ENCODE measurements around the gene RBM3. TPM values are rescaled to one million over a fixed set of nuclear protein-coding genes. Genes with fewer than 3 reads are reported as not detected.

RBM3 gene
- polyA plus RNA-seq, 1 of the 3 experiments (the other 2 are of a cell fraction): 183 TPM

- TF ChIP-seq, protein P1, sequence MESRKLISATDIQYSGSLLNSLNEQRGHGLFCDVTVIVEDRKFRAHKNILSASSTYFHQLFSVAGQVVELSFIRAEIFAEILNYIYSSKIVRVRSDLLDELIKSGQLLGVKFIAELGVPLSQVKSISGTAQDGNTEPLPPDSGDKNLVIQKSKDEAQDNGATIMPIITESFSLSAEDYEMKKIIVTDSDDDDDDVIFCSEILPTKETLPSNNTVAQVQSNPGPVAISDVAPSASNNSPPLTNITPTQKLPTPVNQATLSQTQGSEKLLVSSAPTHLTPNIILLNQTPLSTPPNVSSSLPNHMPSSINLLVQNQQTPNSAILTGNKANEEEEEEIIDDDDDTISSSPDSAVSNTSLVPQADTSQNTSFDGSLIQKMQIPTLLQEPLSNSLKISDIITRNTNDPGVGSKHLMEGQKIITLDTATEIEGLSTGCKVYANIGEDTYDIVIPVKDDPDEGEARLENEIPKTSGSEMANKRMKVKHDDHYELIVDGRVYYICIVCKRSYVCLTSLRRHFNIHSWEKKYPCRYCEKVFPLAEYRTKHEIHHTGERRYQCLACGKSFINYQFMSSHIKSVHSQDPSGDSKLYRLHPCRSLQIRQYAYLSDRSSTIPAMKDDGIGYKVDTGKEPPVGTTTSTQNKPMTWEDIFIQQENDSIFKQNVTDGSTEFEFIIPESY (IDR thresholded peaks at IDR 0.05; ENCODE audit: borderline replicate concordance, low read depth): no peak
- TF ChIP-seq TAF1 (IDR thresholded peaks at IDR 0.05; ENCODE audit: borderline replicate concordance, low read depth, low read length): no peak
- no peak for TF ChIP-seq TEAD4 (IDR thresholded peaks at IDR 0.05; ENCODE audit: borderline replicate concordance, insufficient read depth)
- TF ChIP-seq, protein P2, sequence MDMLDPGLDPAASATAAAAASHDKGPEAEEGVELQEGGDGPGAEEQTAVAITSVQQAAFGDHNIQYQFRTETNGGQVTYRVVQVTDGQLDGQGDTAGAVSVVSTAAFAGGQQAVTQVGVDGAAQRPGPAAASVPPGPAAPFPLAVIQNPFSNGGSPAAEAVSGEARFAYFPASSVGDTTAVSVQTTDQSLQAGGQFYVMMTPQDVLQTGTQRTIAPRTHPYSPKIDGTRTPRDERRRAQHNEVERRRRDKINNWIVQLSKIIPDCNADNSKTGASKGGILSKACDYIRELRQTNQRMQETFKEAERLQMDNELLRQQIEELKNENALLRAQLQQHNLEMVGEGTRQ (IDR thresholded peaks at IDR 0.05; ENCODE audit: borderline replicate concordance, low read depth, low read length): no peak
- no peak for TF ChIP-seq RXRA (IDR thresholded peaks at IDR 0.05; ENCODE audit: borderline replicate concordance, low read depth)
- no peak for TF ChIP-seq MEF2A (IDR thresholded peaks at IDR 0.05; ENCODE audit: borderline replicate concordance, low read depth)
- no peak for TF ChIP-seq NRF1 (IDR thresholded peaks at IDR 0.05; ENCODE audit: low read depth, low read length)
- TF ChIP-seq NFIC (IDR thresholded peaks at IDR 0.05; ENCODE audit: borderline replicate concordance): no peak
- no peak for TF ChIP-seq RCOR1 (IDR thresholded peaks at IDR 0.05; ENCODE audit: low read length)
- TF ChIP-seq PBX3 (IDR thresholded peaks at IDR 0.05): no peak
- TF ChIP-seq FOSL2 (IDR thresholded peaks at IDR 0.05; ENCODE audit: borderline replicate concordance, low read depth): no peak
Observed at GRCh38 chrX:48541140-48541814, 33.0 kb upstream of the RBM3 start (continued).

DNA sequence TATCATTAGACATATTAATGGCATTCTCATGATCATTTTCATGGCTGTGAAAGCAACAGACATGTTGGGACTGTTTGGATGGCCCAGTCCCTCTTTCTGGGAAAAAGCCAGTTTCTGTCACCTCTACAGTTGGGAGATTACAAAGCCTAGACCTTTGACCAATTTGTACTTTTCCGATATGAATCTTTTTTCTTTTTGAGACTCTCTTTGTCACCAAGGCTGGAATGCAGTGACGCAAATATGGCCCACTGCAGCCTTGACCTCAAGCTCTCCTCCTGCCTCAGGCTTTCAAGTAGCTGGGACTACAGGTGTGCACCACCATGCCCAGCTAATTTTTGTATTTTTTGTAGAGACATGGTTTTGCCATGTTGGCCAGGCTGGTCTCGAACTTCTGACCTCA lies 25.4 kb upstream of the RBM3 start:
- Histone ChIP-seq H2AFZ (ENCODE audit: low read depth) (no peak overlapping the region), H3K27ac (ENCODE audit: low read depth in 2 of 2, low read length in 1 of 2) (no peak overlapping the region), H3K9me2 (no peaks in the 10 kb centered on the region), H3K27me3 (ENCODE audit: insufficient read depth) (no peaks in the 10 kb centered on the region; the same call in 1 of the 2 replicates), H4K20me1 (ENCODE audit: insufficient read depth) (no peaks in the 10 kb centered on the region), H3F3A (replicated peaks; ENCODE audit: insufficient read depth) (peaks cover 2% of the 10 kb centered on the region), H3K79me2 (ENCODE audit: insufficient read depth) (no peaks in the 10 kb centered on the region), H3K36me3 (replicated peaks in 1 of 2; ENCODE audit: control insufficient read depth in 1 of 2, insufficient read depth in 2 of 2, low read length in 1 of 2) (peaks cover 0 to 2% of the 10 kb centered on the region in 2 experiments), H3K9ac (no peak overlapping the region), H3K4me2 (no peak overlapping the region), H3K9me3 (no peaks in the 10 kb centered on the region), H3K4me3 (ENCODE audit: low read depth in 2 of 2, low read length in 1 of 2) (no peak overlapping the region), H3K4me1 (ENCODE audit: control insufficient read depth in 1 of 2, insufficient read depth in 2 of 2, low read depth in 1 of 2, low read length in 1 of 2) (no peaks in the 10 kb centered on the region)
- WGBS (ENCODE audit: low lambda C conversion rate): 51% methylated on average over 3 of the region's 3 CpGs
- TF ChIP-seq JUND (IDR thresholded peaks at IDR 0.05) (no peak), NFIC (IDR thresholded peaks at IDR 0.05; ENCODE audit: borderline replicate concordance) (no peak), MEF2A (IDR thresholded peaks at IDR 0.05; ENCODE audit: borderline replicate concordance, low read depth) (no peak), USF1 (IDR thresholded peaks at IDR 0.05; ENCODE audit: borderline replicate concordance, low read depth) (no peak), GATA2 (CRISPR knock-in tag; IDR thresholded peaks at IDR 0.05) (no peak), FOXJ3 (CRISPR knock-in tag; IDR thresholded peaks at IDR 0.05) (no peak), TCF12 (IDR thresholded peaks at IDR 0.05) (no peak), RCOR1 (IDR thresholded peaks at IDR 0.05; ENCODE audit: low read length) (no peak), GABPA (IDR thresholded peaks at IDR 0.05; ENCODE audit: low read depth) (no peak), FOXM1 (IDR thresholded peaks at IDR 0.05; ENCODE audit: low read depth) (no peak), CTCF (IDR thresholded peaks at IDR 0.05) (no peak)
- TF ChIP-seq, protein P2 (IDR thresholded peaks at IDR 0.05; ENCODE audit: borderline replicate concordance, low read depth, low read length): no peak
- TF ChIP-seq, protein P3, sequence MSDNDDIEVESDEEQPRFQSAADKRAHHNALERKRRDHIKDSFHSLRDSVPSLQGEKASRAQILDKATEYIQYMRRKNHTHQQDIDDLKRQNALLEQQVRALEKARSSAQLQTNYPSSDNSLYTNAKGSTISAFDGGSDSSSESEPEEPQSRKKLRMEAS (IDR thresholded peaks at IDR 0.05; ENCODE audit: low read depth): no peak
- DNase-seq: no peak
- ChIA-PET POLR2A (no interaction called here), CTCF (interaction anchor here (1.3 kb wide), 1 partner anchor 10 kb away, joined by 4 read pairs; no protein-coding TSS in a partner anchor)

Measured in SK-N-SH (cell line).